Mesothelial cell of epicardium (in vitro differentiated cells): Measurements from ENCODE around the gene TOMM20. TPM values are rescaled to one million over a fixed set of nuclear protein-coding genes. Genes with fewer than 3 reads are reported as not detected.

Experiments
- DNase-seq, 2 experiments: peaks; one replicate each; pipeline ENCODE4 v3.0.0; 2021; ENCODE audit warnings: low spot score in 2 of 2; ENCODE audit not compliant: unreplicated experiment in 2 of 2
- H3K27ac Mint-ChIP-seq: 2 replicates; pipeline ENCODE4 v1.8.0; 2021; ENCODE audit warnings: mixed read lengths
- H3K27me3 Mint-ChIP-seq: 2 replicates; pipeline ENCODE4 v1.8.0; 2021; ENCODE audit warnings: low read depth, mixed read lengths
- H3K36me3 Mint-ChIP-seq: 2 replicates; pipeline ENCODE4 v1.8.0; 2021; ENCODE audit warnings: mixed read lengths
- H3K4me1 Mint-ChIP-seq: 2 replicates; pipeline ENCODE4 v1.8.0; 2021; ENCODE audit warnings: mixed read lengths
- H3K4me3 Mint-ChIP-seq: 2 replicates; pipeline ENCODE4 v1.8.0; 2021; ENCODE audit warnings: mild to moderate bottlenecking, moderate library complexity, mixed read lengths
- H3K9me3 Mint-ChIP-seq: 2 replicates; pipeline ENCODE4 v1.8.0; 2021; ENCODE audit warnings: mixed read lengths
- CTCF ChIP-seq: fragments of 200-600 bp; sonication (generic); IDR thresholded peaks from one replicate; pipeline ENCODE4 v1.5.0; 2021; ENCODE audit warnings: antibody characterized with exemption; ENCODE audit not compliant: unreplicated experiment
- total RNA-seq: library from RNA; stranded (reverse); gene quantifications from 3 replicates; pipeline ENCODE4 v1.2.1, GENCODE V29; 2021

The TOMM20 gene
- total RNA-seq, 1 donor from 2014 or later: 166 TPM

- DNase-seq: no peak
- Mint-ChIP-seq H3K36me3 (no peaks in the 10 kb centered on the region), H3K27me3 (no peaks in the 10 kb centered on the region), H3K4me1 (peaks cover 33% of the 10 kb centered on the region), H3K27ac (no peak overlapping the region), H3K9me3 (no peaks in the 10 kb centered on the region), H3K4me3 (no peak overlapping the region)
- no peak for TF ChIP-seq CTCF
Observed at GRCh38 chr1:235078480-235079381, 49.9 kb downstream of the TOMM20 start.

GRCh38 chr1:235077571-235078479 lies 50.8 kb downstream of the TOMM20 start:
- no peaks in the 10 kb centered on the region for H3K36me3 Mint-ChIP-seq
- TF ChIP-seq CTCF: no peak

GRCh38 chr1:235077163-235077540 lies 51.5 kb downstream of the TOMM20 start:
- no peaks in the 10 kb centered on the region for H3K9me3 Mint-ChIP-seq
- no peaks in the 10 kb centered on the region for H3K27me3 Mint-ChIP-seq
- H3K4me3 Mint-ChIP-seq: no peak overlapping the region
- H3K4me1 Mint-ChIP-seq: peaks cover 24% of the 10 kb centered on the region
- H3K27ac Mint-ChIP-seq: no peak overlapping the region
- TF ChIP-seq CTCF: no peak
- DNase-seq: no peak
- H3K36me3 Mint-ChIP-seq: no peaks in the 10 kb centered on the region

More at GRCh38 chr1:235077571-235078479, 50.8 kb downstream of the TOMM20 start:
- Mint-ChIP-seq H3K4me3 (no peak overlapping the region), H3K27ac (no peak overlapping the region), H3K27me3 (no peaks in the 10 kb centered on the region), H3K9me3 (no peaks in the 10 kb centered on the region), H3K4me1 (peaks cover 24% of the 10 kb centered on the region)
- no peak for DNase-seq

- no peaks in the 10 kb centered on the region for H3K27me3 Mint-ChIP-seq
- no peak for DNase-seq
- H3K9me3 Mint-ChIP-seq: no peaks in the 10 kb centered on the region
- H3K36me3 Mint-ChIP-seq: no peaks in the 10 kb centered on the region
- peaks cover 24% of the 10 kb centered on the region for H3K4me1 Mint-ChIP-seq
- H3K4me3 Mint-ChIP-seq: no peak overlapping the region
- H3K27ac Mint-ChIP-seq: no peak overlapping the region
- no peak for TF ChIP-seq CTCF
Observed at GRCh38 chr1:235076504-235077162, 52.0 kb downstream of the TOMM20 start.

- H3K4me1 Mint-ChIP-seq: peaks cover 21% of the 10 kb centered on the region
- no peaks in the 10 kb centered on the region for H3K36me3 Mint-ChIP-seq
- peak overlapping the region; percentile 69 for H3K27ac Mint-ChIP-seq
- no peak overlapping the region for H3K4me3 Mint-ChIP-seq
- DNase-seq: no peak
- H3K27me3 Mint-ChIP-seq: no peaks in the 10 kb centered on the region
- H3K9me3 Mint-ChIP-seq: no peaks in the 10 kb centered on the region
- no peak for TF ChIP-seq CTCF
Observed at GRCh38 chr1:235075777-235076308, 52.8 kb downstream of the TOMM20 start.
